Suprapubic skin (tissue), 4 donors: ENCODE measurements around the gene NFIA. TPM values are rescaled to one million over a fixed set of nuclear protein-coding genes. Genes with fewer than 3 reads are reported as not detected.
"Not testable (repeated sequence)": the region's sequence is repeated elsewhere in the genome, so short reads cannot be mapped to it uniquely, and the experiment has no call there.

ENCODE experiments used
- DNase-seq, 2 donors: peaks; one replicate each; pipeline ENCODE4 v3.0.0-alpha.2; 2019; ENCODE audit warnings: low spot score in 2 of 2
- H3K27ac ChIP-seq: fragments of 200-600 bp; sonication (generic); one replicate; pipeline ENCODE4 v1.5.1; 2019
- H3K27me3 ChIP-seq: fragments of 200-600 bp; sonication (generic); one replicate; pipeline ENCODE4 v1.5.1; 2019
- H3K36me3 ChIP-seq: fragments of 200-600 bp; sonication (generic); one replicate; pipeline ENCODE4 v1.5.1; 2019
- H3K4me1 ChIP-seq: fragments of 200-600 bp; sonication (generic); one replicate; pipeline ENCODE4 v1.5.1; 2019
- H3K4me3 ChIP-seq: fragments of 200-600 bp; sonication (generic); one replicate; pipeline ENCODE4 v1.5.1; 2019; ENCODE audit warnings: mild to moderate bottlenecking
- H3K9me3 ChIP-seq: fragments of 200-600 bp; sonication (generic); one replicate; pipeline ENCODE4 v1.5.1; 2019
- EP300 ChIP-seq: sonication (generic); formaldehyde crosslinking; IDR thresholded peaks from one replicate; pipeline ENCODE4 v1.6.1; 2017; ENCODE audit warnings: antibody characterized with exemption
- POLR2A ChIP-seq, 2 donors: fragments of 450-650 bp; IDR thresholded peaks; one replicate each; pipeline ENCODE4 v1.6.1; 2017; ENCODE audit warnings: antibody characterized with exemption in 2 of 2, mild to moderate bottlenecking in 2 of 2, moderate library complexity in 2 of 2
- POLR2AphosphoS5 ChIP-seq, 3 donors: sonication (generic); formaldehyde crosslinking; IDR thresholded peaks; one replicate each; pipeline ENCODE4 v1.6.1; 2017; ENCODE audit warnings: antibody characterized with exemption in 3 of 3
- WGBS: methylation state at CpG from one replicate; pipeline ENCODE4 v1.1.5; 2018; 5-methylcytosine and 5-hydroxymethylcytosine counted together
- total RNA-seq, 4 donors: library from RNA; depleted of rRNA; stranded (reverse); fragments of >200 nt; gene quantifications; one replicate each; pipeline ENCODE4 v1.1.0, GENCODE V29; 2016
- TF ChIP-seq, protein P1 (sequence below), 2 donors: fragments of 200-600 bp in 1 of 2; fragments of 450-650 bp in 1 of 2; sonication (generic) in 1 of 2; IDR thresholded peaks; one replicate each; pipeline ENCODE4 v1.5.1; 2016 to 2019; ENCODE audit warnings: antibody characterized with exemption in 2 of 2, mild to moderate bottlenecking in 1 of 2, moderate library complexity in 1 of 2

The NFIA gene
- total RNA-seq, 4 donors from 2014 or later = 30.1 to 54.2 (median 48.2) TPM

DNA sequence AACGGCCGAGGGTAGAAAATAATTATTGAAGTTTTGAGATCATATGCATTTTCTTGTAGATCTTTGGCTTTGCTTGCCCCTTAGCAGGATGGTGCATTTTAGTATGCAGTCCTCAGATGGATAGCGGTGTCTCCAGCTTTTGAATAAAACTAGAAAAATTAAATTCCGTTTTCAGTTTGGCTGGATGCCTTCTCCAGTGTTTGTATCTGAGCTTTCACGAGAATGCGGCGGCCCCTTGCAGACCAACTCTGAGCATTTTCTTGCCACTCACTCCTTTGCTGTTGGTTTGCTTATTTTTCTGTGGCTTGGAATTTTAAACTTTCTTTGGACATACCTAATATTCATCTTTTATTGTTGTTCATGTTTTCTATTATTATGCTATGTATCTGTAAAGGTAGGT is 192.6 kb downstream of the NFIA start:
- Histone ChIP-seq H3K27me3 (no peaks in the 10 kb centered on the region), H3K4me1 (peaks cover 2% of the 10 kb centered on the region), H3K27ac (no peak overlapping the region), H3K4me3 (no peak overlapping the region), H3K9me3 (no peaks in the 10 kb centered on the region), H3K36me3 (no peaks in the 10 kb centered on the region)
- DNase-seq = no peak
- TF ChIP-seq POLR2A (IDR thresholded peaks at IDR 0.05) (no peak), POLR2AphosphoS5 (IDR thresholded peaks at IDR 0.05) (no peak), EP300 (no peak)
- TF ChIP-seq, protein P1, sequence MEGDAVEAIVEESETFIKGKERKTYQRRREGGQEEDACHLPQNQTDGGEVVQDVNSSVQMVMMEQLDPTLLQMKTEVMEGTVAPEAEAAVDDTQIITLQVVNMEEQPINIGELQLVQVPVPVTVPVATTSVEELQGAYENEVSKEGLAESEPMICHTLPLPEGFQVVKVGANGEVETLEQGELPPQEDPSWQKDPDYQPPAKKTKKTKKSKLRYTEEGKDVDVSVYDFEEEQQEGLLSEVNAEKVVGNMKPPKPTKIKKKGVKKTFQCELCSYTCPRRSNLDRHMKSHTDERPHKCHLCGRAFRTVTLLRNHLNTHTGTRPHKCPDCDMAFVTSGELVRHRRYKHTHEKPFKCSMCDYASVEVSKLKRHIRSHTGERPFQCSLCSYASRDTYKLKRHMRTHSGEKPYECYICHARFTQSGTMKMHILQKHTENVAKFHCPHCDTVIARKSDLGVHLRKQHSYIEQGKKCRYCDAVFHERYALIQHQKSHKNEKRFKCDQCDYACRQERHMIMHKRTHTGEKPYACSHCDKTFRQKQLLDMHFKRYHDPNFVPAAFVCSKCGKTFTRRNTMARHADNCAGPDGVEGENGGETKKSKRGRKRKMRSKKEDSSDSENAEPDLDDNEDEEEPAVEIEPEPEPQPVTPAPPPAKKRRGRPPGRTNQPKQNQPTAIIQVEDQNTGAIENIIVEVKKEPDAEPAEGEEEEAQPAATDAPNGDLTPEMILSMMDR (IDR thresholded peaks at IDR 0.05) = no peak
- WGBS = 90% methylated on average over 7 of the region's 7 CpGs

DNA sequence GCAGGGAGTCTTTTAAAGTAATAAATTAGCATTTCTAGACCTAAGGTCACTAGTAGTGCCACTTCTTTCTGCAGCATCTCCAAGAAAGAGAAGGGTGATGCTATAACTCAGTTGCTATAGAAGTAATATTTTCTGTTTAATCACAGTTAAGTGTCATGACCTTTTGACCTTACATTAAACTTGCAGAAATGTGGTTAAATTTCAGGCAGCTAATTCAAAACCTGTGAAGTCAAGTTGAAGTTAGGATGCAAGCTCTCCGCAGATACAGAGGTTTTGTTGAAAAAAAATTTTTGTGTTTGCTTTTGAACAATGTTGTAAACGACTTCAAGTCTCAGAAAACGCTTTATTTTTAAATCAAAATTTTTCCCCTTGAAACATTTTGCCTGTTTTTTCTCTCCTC is 193.9 kb downstream of the NFIA start:
- no peak overlapping the region for H3K27ac ChIP-seq
- TF ChIP-seq EP300 (no peak), POLR2AphosphoS5 (IDR thresholded peaks at IDR 0.05) (no peak), POLR2A (IDR thresholded peaks at IDR 0.05) (no peak)
- TF ChIP-seq, protein P1 (IDR thresholded peaks at IDR 0.05) = no peak
- peaks cover 2% of the 10 kb centered on the region for H3K4me1 ChIP-seq
- no peak overlapping the region for H3K4me3 ChIP-seq
- no peaks in the 10 kb centered on the region for H3K9me3 ChIP-seq
- H3K36me3 ChIP-seq = no peaks in the 10 kb centered on the region
- H3K27me3 ChIP-seq = no peaks in the 10 kb centered on the region
- 83% methylated on average over 3 of the region's 3 CpGs for WGBS
- DNase-seq = no peak

DNA sequence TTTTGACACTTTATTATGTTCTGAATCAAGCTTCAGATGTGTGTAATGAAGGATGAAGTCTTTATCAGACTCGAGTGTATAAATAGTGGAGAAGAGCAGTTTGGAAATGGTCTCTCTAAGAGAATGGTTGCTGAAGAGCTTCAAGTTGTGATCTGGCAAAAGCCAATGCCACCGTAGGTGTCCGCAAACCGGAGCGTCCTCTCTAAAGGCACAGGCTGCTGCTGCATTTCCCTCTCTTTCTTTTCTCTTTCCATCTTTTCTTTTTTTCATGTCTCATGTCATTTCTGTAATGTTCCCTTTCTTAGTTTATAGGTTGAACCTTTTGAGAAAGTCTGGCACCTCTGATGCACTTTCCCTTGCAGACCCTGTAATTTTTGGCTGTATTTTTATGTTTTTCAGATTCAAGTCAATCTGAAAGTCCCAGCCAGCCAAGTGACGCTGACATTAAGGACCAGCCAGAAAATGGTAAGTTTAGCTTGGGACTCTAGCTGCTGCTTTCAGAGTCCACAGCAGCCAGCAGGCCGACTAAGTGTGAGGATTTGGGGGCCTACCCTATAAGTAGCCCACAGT is 194.8 kb downstream of the NFIA start:
- TF ChIP-seq POLR2AphosphoS5 (IDR thresholded peaks at IDR 0.05) (no peak), EP300 (no peak), POLR2A (IDR thresholded peaks at IDR 0.05) (no peak)
- TF ChIP-seq, protein P1 (IDR thresholded peaks at IDR 0.05) = no peak
- no peak for DNase-seq
- no peaks in the 10 kb centered on the region for H3K9me3 ChIP-seq
- H3K27me3 ChIP-seq = no peaks in the 10 kb centered on the region
- 66% methylated on average over 7 of the region's 7 CpGs for WGBS
- no peak overlapping the region for H3K4me3 ChIP-seq
- no peaks in the 10 kb centered on the region for H3K36me3 ChIP-seq
- H3K4me1 ChIP-seq = peaks cover 2% of the 10 kb centered on the region
- peak overlapping the region; percentile 50 for H3K27ac ChIP-seq

DNA sequence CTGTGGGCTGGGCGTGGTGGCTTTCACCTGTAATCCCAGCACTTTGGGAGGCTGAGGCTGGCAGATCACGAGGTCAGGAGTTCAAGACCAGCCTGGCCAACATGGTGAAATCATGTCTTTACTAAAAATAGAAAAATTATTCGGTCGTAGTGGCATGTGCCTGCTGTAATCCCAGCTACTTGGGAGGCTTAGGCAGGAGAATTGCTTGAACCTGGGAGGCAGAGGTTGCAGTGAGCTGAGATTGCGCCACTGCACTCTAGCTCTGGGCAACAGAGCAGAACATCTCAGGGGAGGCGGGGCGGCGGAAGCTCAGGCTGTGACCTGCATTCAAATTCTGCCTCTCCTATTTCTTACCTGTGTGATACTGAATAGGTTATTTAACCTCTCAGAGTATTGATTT is 196.1 kb downstream of the NFIA start:
- WGBS = 89% methylated on average over 8 of the region's 8 CpGs
- H3K4me1 ChIP-seq, H3K9me3 ChIP-seq, H3K36me3 ChIP-seq, H3K27me3 ChIP-seq, H3K27ac ChIP-seq, DNase-seq, H3K4me3 ChIP-seq: not testable (repeated sequence)

DNA sequence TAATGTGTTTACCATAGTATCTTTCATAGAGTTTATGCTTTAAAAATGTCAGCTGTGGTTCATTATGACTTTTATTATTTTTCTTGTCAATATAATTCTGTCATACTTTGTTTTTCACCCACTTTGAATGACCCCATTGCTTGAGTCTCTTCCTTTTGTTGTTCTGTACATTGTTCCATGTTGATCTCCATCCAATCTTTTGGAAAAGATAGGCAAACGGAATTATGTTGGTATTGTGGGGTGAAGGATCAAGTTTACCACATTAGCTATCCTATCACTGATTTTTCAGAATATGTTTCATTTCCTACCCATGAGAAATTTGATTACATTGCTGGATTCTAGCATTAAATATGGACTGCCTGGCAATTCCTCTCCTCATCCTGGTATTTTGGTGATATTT is 196.6 kb downstream of the NFIA start:
- Histone ChIP-seq H3K9me3 (no peaks in the 10 kb centered on the region), H3K4me3 (no peak overlapping the region), H3K36me3 (no peaks in the 10 kb centered on the region), H3K27me3 (no peaks in the 10 kb centered on the region), H3K27ac (no peak overlapping the region), H3K4me1 (peaks cover 2% of the 10 kb centered on the region)
- no peak for DNase-seq
- TF ChIP-seq, protein P1 (IDR thresholded peaks at IDR 0.05) = no peak
- TF ChIP-seq POLR2AphosphoS5 (IDR thresholded peaks at IDR 0.05) = no peak
- TF ChIP-seq POLR2A (IDR thresholded peaks at IDR 0.05) = no peak
- no peak for TF ChIP-seq EP300
- WGBS = 82% methylated on average over 1 of the region's 1 CpG

DNA sequence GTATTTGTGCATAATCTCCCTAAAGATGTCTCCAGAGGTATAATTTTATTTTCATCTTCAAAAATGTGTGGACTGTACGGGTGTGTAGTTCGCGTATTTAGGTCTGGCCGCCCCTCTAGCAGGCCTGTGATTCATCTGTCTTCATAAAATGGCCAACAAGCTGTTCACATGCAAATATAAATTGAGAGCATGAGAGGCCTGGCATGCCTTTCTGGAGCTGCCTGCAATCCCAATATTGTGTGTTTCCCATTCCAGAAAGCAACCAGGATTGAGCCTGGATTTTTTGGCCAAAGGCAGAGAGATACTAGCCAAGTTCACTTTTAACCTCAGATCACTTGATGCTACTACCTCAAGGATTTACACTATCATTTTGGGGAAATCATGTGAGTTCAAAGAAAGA is 197.2 kb downstream of the NFIA start:
- WGBS = 77% methylated on average over 4 of the region's 4 CpGs
- Histone ChIP-seq H3K36me3 (no peaks in the 10 kb centered on the region), H3K27ac (no peak overlapping the region), H3K9me3 (no peaks in the 10 kb centered on the region), H3K4me3 (no peak overlapping the region), H3K27me3 (no peaks in the 10 kb centered on the region), H3K4me1 (peaks cover 2% of the 10 kb centered on the region)
- DNase-seq = no peak
- TF ChIP-seq, protein P1 (IDR thresholded peaks at IDR 0.05) = no peak
- no peak for TF ChIP-seq EP300
- TF ChIP-seq POLR2A (IDR thresholded peaks at IDR 0.05) = no peak
- no peak for TF ChIP-seq POLR2AphosphoS5 (IDR thresholded peaks at IDR 0.05)
